Epithelial cell of esophagus (primary cell): ENCODE results near the gene PTPRE.

Experiments
- DNase-seq: peaks from one replicate; pipeline ENCODE4 v3.0.0; 2010; ENCODE audit warnings: low read depth
- H3K4me3 ChIP-seq: 2 replicates; pipeline ENCODE4 v1.5.1; 2011; ENCODE audit warnings: mild to moderate bottlenecking, low read length, control low read depth
- CTCF ChIP-seq: IDR thresholded peaks from 2 replicates; pipeline ENCODE4 v1.5.1; 2011; ENCODE audit warnings: low read depth, mild to moderate bottlenecking, low read length, control low read depth, inconsistent platforms; ENCODE audit not compliant: insufficient read depth; ENCODE audit errors: missing control alignments

PTPRE gene

GRCh38 chr10:128001849-128002248 lies 94.9 kb downstream of the PTPRE start:
- no peak for DNase-seq
- no peak overlapping the region for H3K4me3 ChIP-seq
- no peak for TF ChIP-seq CTCF

DNA sequence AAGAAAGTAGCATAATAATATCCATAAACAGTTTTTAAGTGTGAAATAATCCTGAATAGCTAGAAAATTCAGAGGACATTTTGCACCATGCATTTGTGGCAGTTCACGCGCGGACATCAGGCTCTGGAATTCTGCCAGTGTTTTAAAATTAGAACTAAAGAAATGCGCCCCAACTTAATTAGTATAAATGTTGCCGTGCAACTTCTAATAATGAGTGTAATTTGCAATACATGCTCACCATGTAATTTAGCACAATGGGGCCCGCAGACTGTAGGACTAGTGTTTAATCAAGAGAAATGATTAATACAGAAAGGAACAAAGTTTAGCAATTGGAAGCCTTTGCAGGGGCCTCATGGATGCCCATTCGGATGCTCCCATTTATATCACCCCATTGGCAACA lies 96.6 kb downstream of the PTPRE start:
- TF ChIP-seq CTCF = no peak
- DNase-seq = no peak
- no peak overlapping the region for H3K4me3 ChIP-seq

GRCh38 chr10:128005858-128006257 lies 99.0 kb downstream of the PTPRE start:
- H3K4me3 ChIP-seq = no peak overlapping the region
- no peak for TF ChIP-seq CTCF
- no peak for DNase-seq

GRCh38 chr10:128007056-128007455 lies 100.2 kb downstream of the PTPRE start:
- DNase-seq = no peak
- no peak for TF ChIP-seq CTCF
- no peak overlapping the region for H3K4me3 ChIP-seq

DNA sequence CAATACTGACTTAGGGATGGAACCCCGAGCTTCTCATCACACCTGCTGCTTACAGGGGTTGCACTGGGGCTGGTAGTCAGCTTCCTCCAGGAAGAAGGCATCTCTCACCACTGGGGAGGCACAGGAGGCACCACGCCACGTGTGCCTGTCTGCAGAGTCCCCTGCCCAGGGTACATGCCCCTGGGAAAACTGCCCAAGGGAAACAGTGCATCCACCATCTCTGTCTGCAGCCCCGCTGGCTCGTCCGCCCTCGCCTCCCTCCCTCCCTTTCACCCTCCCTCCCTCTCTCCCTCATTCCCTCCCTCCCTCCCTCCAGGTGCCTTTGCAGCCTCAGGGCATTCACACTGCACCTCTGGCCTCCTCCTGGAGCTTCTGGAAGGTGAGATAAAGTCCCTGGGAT lies 101.1 kb downstream of the PTPRE start:
- TF ChIP-seq CTCF = no peak
- H3K4me3 ChIP-seq = no peak overlapping the region
- no peak for DNase-seq

GRCh38 chr10:128008521-128009250 lies 101.8 kb downstream of the PTPRE start:
- no peak for TF ChIP-seq CTCF
- DNase-seq = no peak

More at GRCh38 chr10:128008521-128009250, 101.8 kb downstream of the PTPRE start:
- H3K4me3 ChIP-seq = no peak overlapping the region
